Measurements from ENCODE around the gene CAMK1D.
A peak's percentile ranks its signal among the peaks of the same experiment; 100 is the strongest.

CAMK1D gene

GRCh38 chr10:12369982-12370381 is 20.6 kb downstream of the CAMK1D start:
- H3K27ac Mint-ChIP-seq: no peak overlapping the region
- ATAC-seq (replicated peaks) (no peak), DNase-seq (no peak)
- no peaks in the 10 kb centered on the region for H3K9me3 Mint-ChIP-seq
- peaks cover 24 to 43% of the 10 kb centered on the region in 2 donors for H3K4me1 Mint-ChIP-seq
- H3K4me3 Mint-ChIP-seq: no peak overlapping the region
- peaks cover 0 to 4% of the 10 kb centered on the region in 2 donors for H3K36me3 Mint-ChIP-seq
- H3K27me3 Mint-ChIP-seq: no peaks in the 10 kb centered on the region

- Mint-ChIP-seq H3K36me3 (peaks cover 0 to 2% of the 10 kb centered on the region in 2 donors), H3K27ac (no peak overlapping the region), H3K9me3 (no peaks in the 10 kb centered on the region), H3K4me3 (no peak overlapping the region), H3K27me3 (no peaks in the 10 kb centered on the region), H3K4me1 (peaks cover 17 to 49% of the 10 kb centered on the region in 2 donors)
- DNase-seq (no peak), ATAC-seq (replicated peaks) (peak in 1 of 2 donors; percentile 41)
These were observed 23.5 kb downstream of the CAMK1D start for GRCh38 chr10:12372846-12373245.

- Mint-ChIP-seq H3K4me3 (no peak overlapping the region), H3K9me3 (no peaks in the 10 kb centered on the region), H3K4me1 (peaks cover 12 to 52% of the 10 kb centered on the region in 2 donors), H3K27ac (no peak overlapping the region), H3K36me3 (peaks cover 0 to 4% of the 10 kb centered on the region in 2 donors), H3K27me3 (no peaks in the 10 kb centered on the region)
- ATAC-seq (replicated peaks) (no peak), DNase-seq (no peak)
These were observed 25.7 kb downstream of the CAMK1D start for GRCh38 chr10:12375076-12375504.

- Mint-ChIP-seq H3K36me3 (peaks cover 0 to 4% of the 10 kb centered on the region in 2 donors), H3K27me3 (no peaks in the 10 kb centered on the region), H3K4me3 (no peak overlapping the region), H3K27ac (no peak overlapping the region), H3K4me1 (peaks cover 17 to 60% of the 10 kb centered on the region in 2 donors), H3K9me3 (no peaks in the 10 kb centered on the region)
- ATAC-seq (replicated peaks) (no peak), DNase-seq (no peak)
These were observed 26.9 kb downstream of the CAMK1D start for GRCh38 chr10:12376211-12376610.

- Mint-ChIP-seq H3K9me3 (no peaks in the 10 kb centered on the region), H3K27me3 (no peaks in the 10 kb centered on the region), H3K27ac (no peak overlapping the region), H3K4me3 (no peak overlapping the region), H3K4me1 (peaks cover 13 to 58% of the 10 kb centered on the region in 2 donors), H3K36me3 (peaks cover 0 to 4% of the 10 kb centered on the region in 2 donors)
- ATAC-seq (replicated peaks) (no peak), DNase-seq (no peak)
These were observed 28.4 kb downstream of the CAMK1D start for GRCh38 chr10:12377658-12378290.

GRCh38 chr10:12380999-12381398 is 31.7 kb downstream of the CAMK1D start:
- Mint-ChIP-seq H3K9me3 (peaks cover 4 to 6% of the 10 kb centered on the region in 2 donors), H3K36me3 (peaks cover 8 to 12% of the 10 kb centered on the region in 2 donors), H3K4me1 (peaks cover 9 to 41% of the 10 kb centered on the region in 2 donors), H3K4me3 (no peak overlapping the region), H3K27ac (no peak overlapping the region), H3K27me3 (no peaks in the 10 kb centered on the region)
- DNase-seq (no peak), ATAC-seq (replicated peaks) (no peak)

- Mint-ChIP-seq H3K9me3 (peaks cover 4 to 6% of the 10 kb centered on the region in 2 donors), H3K27me3 (no peaks in the 10 kb centered on the region), H3K4me3 (no peak overlapping the region), H3K36me3 (peaks cover 8 to 12% of the 10 kb centered on the region in 2 donors), H3K4me1 (peaks cover 7 to 35% of the 10 kb centered on the region in 2 donors), H3K27ac (peak overlapping the region; percentile 42)
- DNase-seq: no peak
- ATAC-seq (replicated peaks): no peak
These were observed 32.3 kb downstream of the CAMK1D start for GRCh38 chr10:12381536-12382156.

GRCh38 chr10:12382157-12382548 is 32.8 kb downstream of the CAMK1D start:
- DNase-seq (no peak), ATAC-seq (replicated peaks) (no peak)
- no peak overlapping the region for H3K27ac Mint-ChIP-seq
- no peaks in the 10 kb centered on the region for H3K27me3 Mint-ChIP-seq
- H3K4me1 Mint-ChIP-seq: peaks cover 7 to 30% of the 10 kb centered on the region in 2 donors
- peaks cover 4 to 6% of the 10 kb centered on the region in 2 donors for H3K9me3 Mint-ChIP-seq
- no peak overlapping the region for H3K4me3 Mint-ChIP-seq
- H3K36me3 Mint-ChIP-seq: peaks cover 8 to 12% of the 10 kb centered on the region in 2 donors

- Mint-ChIP-seq H3K27me3 (no peaks in the 10 kb centered on the region), H3K9me3 (peaks cover 4 to 6% of the 10 kb centered on the region in 2 donors), H3K4me3 (no peak overlapping the region), H3K4me1 (peaks cover 15 to 28% of the 10 kb centered on the region in 2 donors), H3K36me3 (peaks cover 8 to 14% of the 10 kb centered on the region in 2 donors), H3K27ac (no peak overlapping the region)
- ATAC-seq (replicated peaks) (no peak), DNase-seq (no peak)
These were observed 33.7 kb downstream of the CAMK1D start for GRCh38 chr10:12382956-12383531.

GRCh38 chr10:12384906-12385305 is 35.6 kb downstream of the CAMK1D start:
- H3K4me1 Mint-ChIP-seq: peaks cover 32 to 45% of the 10 kb centered on the region in 2 donors
- H3K27ac Mint-ChIP-seq: no peak overlapping the region
- DNase-seq (no peak), ATAC-seq (replicated peaks) (no peak)
- H3K27me3 Mint-ChIP-seq: no peaks in the 10 kb centered on the region
- no peak overlapping the region for H3K4me3 Mint-ChIP-seq
- peaks cover 4 to 6% of the 10 kb centered on the region in 2 donors for H3K9me3 Mint-ChIP-seq
- H3K36me3 Mint-ChIP-seq: peaks cover 6 to 20% of the 10 kb centered on the region in 2 donors

GRCh38 chr10:12387561-12388210 is 38.3 kb downstream of the CAMK1D start:
- ATAC-seq (replicated peaks): peak; percentile 51 to 64
- Mint-ChIP-seq H3K27me3 (no peaks in the 10 kb centered on the region), H3K4me3 (no peak overlapping the region), H3K9me3 (peaks cover 4 to 6% of the 10 kb centered on the region in 2 donors), H3K36me3 (peaks cover 6 to 20% of the 10 kb centered on the region in 2 donors), H3K4me1 (peaks cover 45 to 58% of the 10 kb centered on the region in 2 donors), H3K27ac (peak overlapping the region; percentile 25)
- no peak for DNase-seq

- Mint-ChIP-seq H3K27me3 (no peaks in the 10 kb centered on the region), H3K36me3 (peaks cover 14 to 26% of the 10 kb centered on the region in 2 donors), H3K9me3 (peaks cover 4 to 6% of the 10 kb centered on the region in 2 donors), H3K4me1 (peaks cover 47 to 66% of the 10 kb centered on the region in 2 donors), H3K4me3 (peak overlapping the region; percentile 10 to 47), H3K27ac (peak overlapping the region; percentile 37)
- ATAC-seq (replicated peaks) (no peak), DNase-seq (no peak)
These were observed 39.3 kb downstream of the CAMK1D start for GRCh38 chr10:12388671-12389070.

GRCh38 chr10:12389154-12389734 is 39.9 kb downstream of the CAMK1D start:
- H3K4me3 Mint-ChIP-seq: peak overlapping the region; percentile 10 to 47
- H3K4me1 Mint-ChIP-seq: peaks cover 52 to 72% of the 10 kb centered on the region in 2 donors
- peak overlapping the region; percentile 37 for H3K27ac Mint-ChIP-seq
- DNase-seq: no peak
- H3K9me3 Mint-ChIP-seq: peaks cover 4 to 6% of the 10 kb centered on the region in 2 donors
- peaks cover 14 to 25% of the 10 kb centered on the region in 2 donors for H3K36me3 Mint-ChIP-seq
- H3K27me3 Mint-ChIP-seq: no peaks in the 10 kb centered on the region
- peak; percentile 69 to 75 for ATAC-seq (replicated peaks)

- Mint-ChIP-seq H3K9me3 (no peaks in the 10 kb centered on the region), H3K36me3 (peaks cover 8 to 20% of the 10 kb centered on the region in 2 donors), H3K27me3 (no peaks in the 10 kb centered on the region), H3K4me3 (no peak overlapping the region), H3K4me1 (peaks cover 57 to 71% of the 10 kb centered on the region in 2 donors), H3K27ac (peak overlapping the region; percentile 37)
- no peak for ATAC-seq (replicated peaks)
- DNase-seq: no peak
These were observed 41.4 kb downstream of the CAMK1D start for GRCh38 chr10:12390733-12391132.
